ENCODE results near the gene CLASP2. TPM values are rescaled to one million over a fixed set of nuclear protein-coding genes. Genes with fewer than 3 reads are reported as not detected.

CLASP2 gene
- total RNA-seq, 1 experiment from 2014 or later: 40.4 TPM

GRCh38 chr3:33639889-33640288, 78.2 kb downstream of the CLASP2 start:
- TF ChIP-seq CTCF (IDR thresholded peaks at IDR 0.05) (no peak), REST (IDR thresholded peaks at IDR 0.05; ENCODE audit: insufficient read depth in 1 of 2, low read depth in 2 of 2, low read length in 1 of 2) (no peak), POLR2AphosphoS5 (IDR thresholded peaks at IDR 0.05; ENCODE audit: low read depth, low read length) (no peak), SIN3A (IDR thresholded peaks at IDR 0.05; ENCODE audit: borderline replicate concordance, insufficient read depth, low read depth, low read length) (no peak), TCF7L2 (IDR thresholded peaks at IDR 0.05; ENCODE audit: low read depth, low read length) (no peak)
- in situ Hi-C loops (cut with HindIII; ENCODE audit: low pct_unique_long_range_greater_than_20kb, low sequenced_read_pairs): no loop called here
- H3K27ac ChIP-seq (ENCODE audit: low read length): no peak overlapping the region
- H3K4me1 ChIP-seq (ENCODE audit: control insufficient read depth, insufficient read depth, low read length): no peaks in the 10 kb centered on the region
- no peak overlapping the region for H3K4me3 ChIP-seq (ENCODE audit: low read depth in 2 of 2, low read length in 2 of 2)
- intact Hi-C loops (cut with micrococcal nuclease; ENCODE audit: unreplicated experiment): no loop called here
- DNase-seq (ENCODE audit: low read depth, low spot score) (no peak), ATAC-seq (no peak)
- BruUV-seq (replicated peaks): no TSS peak
- ChIA-PET CTCF (no interaction called here), POLR2A (no interaction called here)
- H3K36me3 ChIP-seq (ENCODE audit: control insufficient read depth, insufficient read depth, low read length): no peaks in the 10 kb centered on the region; the same call in 1 of the 2 replicates
- H3K9me3 ChIP-seq (ENCODE audit: control insufficient read depth, insufficient read depth, low read depth, low read length): no peaks in the 10 kb centered on the region
- H3K27me3 ChIP-seq (ENCODE audit: control insufficient read depth, insufficient read depth, low read length): no peaks in the 10 kb centered on the region

GRCh38 chr3:33637482-33637881, 80.6 kb downstream of the CLASP2 start:
- Histone ChIP-seq H3K36me3 (ENCODE audit: control insufficient read depth, insufficient read depth, low read length) (no peaks in the 10 kb centered on the region; the same call in 1 of the 2 replicates), H3K4me1 (ENCODE audit: control insufficient read depth, insufficient read depth, low read length) (no peaks in the 10 kb centered on the region), H3K9me3 (ENCODE audit: control insufficient read depth, insufficient read depth, low read depth, low read length) (no peaks in the 10 kb centered on the region), H3K27ac (ENCODE audit: low read length) (no peak overlapping the region), H3K4me3 (ENCODE audit: low read depth in 2 of 2, low read length in 2 of 2) (no peak overlapping the region), H3K27me3 (ENCODE audit: control insufficient read depth, insufficient read depth, low read length) (no peaks in the 10 kb centered on the region)
- CTCF ChIA-PET: interaction anchor here (0.7 to 1.4 kb wide), 3 partner anchors 80 to 150 kb away, joined by 3 to 11 read pairs (median 3); no protein-coding TSS in a partner anchor
- POLR2A ChIA-PET: no interaction called here
- in situ Hi-C loops (cut with HindIII; ENCODE audit: low pct_unique_long_range_greater_than_20kb, low sequenced_read_pairs) (no loop called here), intact Hi-C loops (cut with micrococcal nuclease; ENCODE audit: unreplicated experiment) (no loop called here)
- TF ChIP-seq POLR2AphosphoS5 (IDR thresholded peaks at IDR 0.05; ENCODE audit: low read depth, low read length) (no peak), REST (IDR thresholded peaks at IDR 0.05; ENCODE audit: insufficient read depth in 1 of 2, low read depth in 2 of 2, low read length in 1 of 2) (no peak), SIN3A (IDR thresholded peaks at IDR 0.05; ENCODE audit: borderline replicate concordance, insufficient read depth, low read depth, low read length) (no peak), TCF7L2 (IDR thresholded peaks at IDR 0.05; ENCODE audit: low read depth, low read length) (no peak), CTCF (IDR thresholded peaks at IDR 0.05) (no peak)
- ATAC-seq (no peak), DNase-seq (ENCODE audit: low read depth, low spot score) (no peak)
- no TSS peak for BruUV-seq (replicated peaks)

Measured in Panc1 (cell line).